OCI-LY3 (cell line): ENCODE data around the gene LAG3.

Experiments
- CTCF ChIP-seq: fragments of 200-600, 300-600 bp; sonication (generic); IDR thresholded peaks from 2 replicates; pipeline ENCODE4 v1.5.1; 2014; ENCODE audit warnings: antibody characterized with exemption, low read length, low read depth
- EZH2phosphoT487 ChIP-seq: fragments of 200-600 bp; shearing (Covaris generic); IDR thresholded peaks from 2 replicates; pipeline ENCODE4 v1.6.1; 2018; ENCODE audit warnings: antibody characterized with exemption, mixed run types, low read depth

GRCh38 chr12:6779708-6780432 lies 7.5 kb downstream of the LAG3 start:
- TF ChIP-seq CTCF: no peak
- no peak for TF ChIP-seq EZH2phosphoT487
